Natural killer cell (primary cell): Measurements from ENCODE around the gene RBM22. TPM values are rescaled to one million over a fixed set of nuclear protein-coding genes. Genes with fewer than 3 reads are reported as not detected.

Experiments used
- ATAC-seq, 3 donors: fragments of 150-1000 bp in 2 of 3; fragments of 200-7000 bp in 1 of 3; cut with Tn5 transposase; 1 replicate in 1 of 3; 2 replicates in 2 of 3; pipeline ENCODE4 v1.10.0; 2021; ENCODE audit warnings: mild to moderate bottlenecking in 2 of 3, moderate library complexity in 2 of 3
- DNase-seq, 2 donors: peaks; one replicate each; pipeline versions ENCODE4 v3.0.0 to v3.0.0-alpha.2; 2013 to 2021; ENCODE audit warnings: mixed read lengths in 1 of 2
- H3K27ac ChIP-seq: one replicate; pipeline ENCODE4 v1.5.1; 2013; ENCODE audit warnings: mild to moderate bottlenecking, low read length
- H3K27me3 ChIP-seq: one replicate; pipeline ENCODE4 v1.6.1; 2013; ENCODE audit warnings: low read length; ENCODE audit not compliant: control insufficient read depth, insufficient read depth
- H3K36me3 ChIP-seq: one replicate; pipeline ENCODE4 v1.6.1; 2013; ENCODE audit warnings: low read length; ENCODE audit not compliant: control insufficient read depth, insufficient read depth
- H3K4me1 ChIP-seq: one replicate; pipeline ENCODE4 v1.6.1; 2013; ENCODE audit warnings: low read length; ENCODE audit not compliant: control insufficient read depth, insufficient read depth
- H3K4me3 ChIP-seq: one replicate; pipeline ENCODE4 v1.5.1; 2013; ENCODE audit warnings: low read length
- H3K9me3 ChIP-seq: one replicate; pipeline ENCODE4 v1.6.1; 2013; ENCODE audit warnings: low read length; ENCODE audit not compliant: control insufficient read depth, insufficient read depth
- H3K27ac Mint-ChIP-seq, 2 donors: one replicate each; pipeline ENCODE4 v1.8.0; 2022; ENCODE audit warnings: mild to moderate bottlenecking in 2 of 2, mixed read lengths in 2 of 2, moderate library complexity in 1 of 2
- H3K27me3 Mint-ChIP-seq, 2 donors: one replicate each; pipeline ENCODE4 v1.8.0; 2022; ENCODE audit warnings: low read depth in 2 of 2, mixed read lengths in 2 of 2
- H3K36me3 Mint-ChIP-seq: one replicate; pipeline ENCODE4 v1.8.0; 2022; ENCODE audit warnings: mixed read lengths
- H3K4me1 Mint-ChIP-seq, 2 donors: one replicate each; pipeline ENCODE4 v1.8.0; 2022; ENCODE audit warnings: mixed read lengths in 2 of 2
- H3K4me3 Mint-ChIP-seq: one replicate; pipeline ENCODE4 v1.8.0; 2022; ENCODE audit warnings: mild to moderate bottlenecking, moderate library complexity, mixed read lengths
- H3K9me3 Mint-ChIP-seq, 2 donors: one replicate each; pipeline ENCODE4 v1.8.0; 2022; ENCODE audit warnings: mixed read lengths in 2 of 2
- CTCF ChIP-seq: fragments of 200-600 bp; IDR thresholded peaks from one replicate; pipeline ENCODE4 v1.8.0; 2022; ENCODE audit warnings: antibody characterized with exemption
- WGBS: methylation state at CpG from one replicate; pipeline ENCODE4 v1.1.7; 2013; ENCODE audit warnings: missing lambda C conversion rate; ENCODE audit not compliant: insufficient coverage; 5-methylcytosine and 5-hydroxymethylcytosine counted together
- intact Hi-C: fragments of 100-400 bp; cut with micrococcal nuclease; formaldehyde crosslinking; loops from one replicate; pipeline ENCODE4 v1.14.2; 2022
- total RNA-seq, 4 donors: library from RNA; stranded (reverse); fragments of 120-200 nt in 1 of 4; gene quantifications; one replicate each; pipeline versions ENCODE4 v1.2.3 to v1.2.4, GENCODE V29; 2013 to 2022

RBM22 gene
- total RNA-seq, 3 donors from 2014 or later (not counting 1 experiment from before 2014, with no cell fraction given) = 136 to 149 (median 145) TPM

- H3K27me3 ChIP-seq = no peaks in the 10 kb centered on the region
- H3K27me3 Mint-ChIP-seq = no peaks in the 10 kb centered on the region
- ATAC-seq (no peak), DNase-seq (no peak)
- intact Hi-C loops = no loop called here
- H3K4me3 ChIP-seq = no peak overlapping the region
- peaks cover 75% of the 10 kb centered on the region for H3K36me3 ChIP-seq
- H3K4me3 Mint-ChIP-seq = no peak overlapping the region
- peaks cover 42% of the 10 kb centered on the region for H3K36me3 Mint-ChIP-seq
- no peaks in the 10 kb centered on the region for H3K9me3 ChIP-seq
- no peak for TF ChIP-seq CTCF
- H3K27ac Mint-ChIP-seq = peak overlapping the region in 1 of 2 donors; percentile 11
- no peaks in the 10 kb centered on the region for H3K9me3 Mint-ChIP-seq
- over 99% methylated on average over 5 of the region's 6 CpGs for WGBS
- peaks cover 10% of the 10 kb centered on the region for H3K4me1 ChIP-seq
- peaks cover 17 to 19% of the 10 kb centered on the region in 2 donors for H3K4me1 Mint-ChIP-seq
- no peak overlapping the region for H3K27ac ChIP-seq
Observed at GRCh38 chr5:150731669-150732242, 30.9 kb upstream of the RBM22 start.

- peak overlapping the region in 1 of 2 donors; percentile 11 for H3K27ac Mint-ChIP-seq
- H3K4me3 ChIP-seq = no peak overlapping the region
- H3K27ac ChIP-seq = no peak overlapping the region
- no peak overlapping the region for H3K4me3 Mint-ChIP-seq
- TF ChIP-seq CTCF = no peak
- no peaks in the 10 kb centered on the region for H3K9me3 ChIP-seq
- H3K36me3 Mint-ChIP-seq = peaks cover 42% of the 10 kb centered on the region
- peaks cover 80% of the 10 kb centered on the region for H3K36me3 ChIP-seq
- H3K27me3 Mint-ChIP-seq = no peaks in the 10 kb centered on the region
- H3K4me1 ChIP-seq = peaks cover 5% of the 10 kb centered on the region
- intact Hi-C loops = no loop called here
- H3K4me1 Mint-ChIP-seq = peaks cover 7 to 9% of the 10 kb centered on the region in 2 donors
- DNase-seq (no peak), ATAC-seq (no peak)
- no peaks in the 10 kb centered on the region for H3K9me3 Mint-ChIP-seq
- no CpG with 5 or more reads among the region's 4 CpGs for WGBS
- no peaks in the 10 kb centered on the region for H3K27me3 ChIP-seq
Observed at GRCh38 chr5:150729859-150730258, 29.0 kb upstream of the RBM22 start.

DNA sequence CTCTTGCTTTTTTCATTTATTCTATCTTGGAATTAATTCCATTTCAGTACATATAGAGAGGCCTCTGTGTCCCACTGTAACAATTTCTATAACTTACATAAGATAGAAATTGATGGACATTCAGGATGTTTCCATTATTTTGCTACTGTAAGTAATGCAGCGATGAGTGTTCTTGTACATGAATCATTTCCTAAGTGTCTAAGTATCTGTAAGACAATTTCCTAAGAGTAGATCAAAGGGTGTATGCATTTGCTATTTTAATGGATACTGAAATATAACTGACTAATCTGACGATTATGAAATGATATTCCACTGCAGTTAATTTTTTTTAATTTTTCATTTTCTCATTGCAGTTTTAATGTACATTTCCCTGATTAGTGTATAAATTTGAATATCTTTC, 23.0 kb upstream of the RBM22 start:
- no peaks in the 10 kb centered on the region for H3K9me3 Mint-ChIP-seq
- H3K36me3 ChIP-seq = peaks cover 84% of the 10 kb centered on the region
- H3K4me3 ChIP-seq = no peak overlapping the region
- no peaks in the 10 kb centered on the region for H3K4me1 Mint-ChIP-seq
- no peak for ATAC-seq
- no peaks in the 10 kb centered on the region for H3K27me3 Mint-ChIP-seq
- WGBS = 100% methylated on average over 1 of the region's 2 CpGs
- no peak overlapping the region for H3K4me3 Mint-ChIP-seq
- intact Hi-C loops = no loop called here
- no peaks in the 10 kb centered on the region for H3K27me3 ChIP-seq
- no peak for DNase-seq
- H3K27ac ChIP-seq = no peak overlapping the region
- H3K4me1 ChIP-seq = no peaks in the 10 kb centered on the region
- H3K36me3 Mint-ChIP-seq = peaks cover 22% of the 10 kb centered on the region
- no peak overlapping the region for H3K27ac Mint-ChIP-seq
- H3K9me3 ChIP-seq = no peaks in the 10 kb centered on the region
- no peak for TF ChIP-seq CTCF

- Histone ChIP-seq H3K4me3 (no peak overlapping the region), H3K36me3 (peaks cover 63% of the 10 kb centered on the region), H3K27me3 (no peaks in the 10 kb centered on the region), H3K27ac (no peak overlapping the region), H3K4me1 (no peaks in the 10 kb centered on the region), H3K9me3 (no peaks in the 10 kb centered on the region)
- no peaks in the 10 kb centered on the region for H3K9me3 Mint-ChIP-seq
- intact Hi-C loops = no loop called here
- no peak for TF ChIP-seq CTCF
- WGBS = 100% methylated on average over 1 of the region's 2 CpGs
- H3K36me3 Mint-ChIP-seq = no peaks in the 10 kb centered on the region
- no peak overlapping the region for H3K27ac Mint-ChIP-seq
- H3K4me1 Mint-ChIP-seq = no peaks in the 10 kb centered on the region
- ATAC-seq (no peak), DNase-seq (peak in 1 of 2 donors; percentile 39)
- no peak overlapping the region for H3K4me3 Mint-ChIP-seq
- H3K27me3 Mint-ChIP-seq = no peaks in the 10 kb centered on the region
Observed at GRCh38 chr5:150710165-150710564, 9.3 kb upstream of the RBM22 start.
